IMR-90 (cell line): ENCODE results near the gene SNRPD3. TPM values are rescaled to one million over a fixed set of nuclear protein-coding genes. Genes with fewer than 3 reads are reported as not detected.

ENCODE experiments used
- ATAC-seq: fragments of 200-7000 bp; cut with Tn5 transposase; 2 replicates; pipeline ENCODE4 v1.9.1; 2020; ENCODE audit warnings: low read depth, mild to moderate bottlenecking, moderate library complexity
- BruUV-seq: library from RNA; stranded (reverse); fragments of 400-500 nt; replicated peaks from 2 replicates; lab custom pipeline; 2021; lab: Mats Ljungman, UMichigan
- CTCF ChIA-PET: fragments of 300-600 bp; formaldehyde crosslinking; extraction: SDS; loops from one replicate; lab custom pipeline; 2021; ENCODE audit warnings: antibody characterized with exemption; lab: Yijun Ruan, JAX
- POLR2A ChIA-PET: fragments of 300-600 bp; sonication (Branson Sonifier 250); formaldehyde crosslinking; loops from one replicate; lab custom pipeline; 2022; ENCODE audit warnings: antibody characterized with exemption; ENCODE audit not compliant: unreplicated experiment; lab: Charles Lee
- DNase-seq: peaks from one replicate; pipeline ENCODE4 v3.0.0; 2013
- H2AFZ ChIP-seq: replicated peaks from 2 replicates; pipeline ENCODE3; 2013; ENCODE audit warnings: low read length, mild to moderate bottlenecking; ENCODE audit not compliant: poor library complexity
- H2AK5ac ChIP-seq: 2 replicates; pipeline ENCODE4 v1.6.1; 2013; ENCODE audit warnings: low read depth, low read length, inconsistent platforms
- H2AK9ac ChIP-seq: replicated peaks from 2 replicates; pipeline ENCODE3; 2013; ENCODE audit warnings: mild to moderate bottlenecking, low read depth, low read length, moderate library complexity; ENCODE audit not compliant: poor library complexity
- H2BK120ac ChIP-seq: 2 replicates; pipeline ENCODE4 v1.6.1; 2013; ENCODE audit warnings: low read depth, low read length, inconsistent platforms
- H2BK15ac ChIP-seq: 3 replicates; pipeline ENCODE4 v1.6.1; 2013; ENCODE audit warnings: low read depth, low read length, inconsistent platforms
- H2BK20ac ChIP-seq: 2 replicates; pipeline ENCODE4 v1.6.1; 2013; ENCODE audit warnings: low read depth, mild to moderate bottlenecking, inconsistent platforms, low read length, moderate library complexity
- H2BK5ac ChIP-seq: 2 replicates; pipeline ENCODE4 v1.6.1; 2013; ENCODE audit warnings: mild to moderate bottlenecking, low read depth, low read length, inconsistent platforms; ENCODE audit not compliant: poor library complexity, severe bottlenecking
- H3K14ac ChIP-seq: replicated peaks from 2 replicates; pipeline ENCODE4 v1.6.1; 2013; ENCODE audit warnings: low read depth, low read length, inconsistent platforms
- H3K18ac ChIP-seq: 2 replicates; pipeline ENCODE4 v1.6.1; 2013; ENCODE audit warnings: low read depth, low read length, control low read depth
- H3K23ac ChIP-seq: 2 replicates; pipeline ENCODE4 v1.6.1; 2013; ENCODE audit warnings: low read depth, low read length, inconsistent platforms
- H3K27ac ChIP-seq: 2 replicates; pipeline ENCODE4 v1.5.1; 2013; ENCODE audit warnings: mild to moderate bottlenecking, control low read depth, low read length; ENCODE audit not compliant: insufficient read depth
- H3K27me3 ChIP-seq: 2 replicates; pipeline ENCODE4 v1.6.1; 2013; ENCODE audit warnings: low read length; ENCODE audit not compliant: control insufficient read depth, insufficient read depth
- H3K36me3 ChIP-seq: 2 replicates; pipeline ENCODE4 v1.6.1; 2013; ENCODE audit warnings: low read length, mixed read lengths; ENCODE audit not compliant: control insufficient read depth, insufficient read depth
- H3K4ac ChIP-seq: 2 replicates; pipeline ENCODE4 v1.6.1; 2013; ENCODE audit warnings: low read depth, low read length, inconsistent platforms
- H3K4me1 ChIP-seq: 2 replicates; pipeline ENCODE4 v1.6.1; 2013; ENCODE audit warnings: low read length, mixed read lengths; ENCODE audit not compliant: control insufficient read depth, insufficient read depth
- H3K4me2 ChIP-seq: 2 replicates; pipeline ENCODE4 v1.6.1; 2013; ENCODE audit warnings: low read depth, mild to moderate bottlenecking, control low read depth, low read length, moderate library complexity
- H3K4me3 ChIP-seq: 2 replicates; pipeline ENCODE4 v1.5.1; 2013; ENCODE audit warnings: low read depth, mild to moderate bottlenecking, control low read depth, low read length, moderate library complexity; ENCODE audit not compliant: insufficient read depth
- H3K56ac ChIP-seq: 2 replicates; pipeline ENCODE4 v1.6.1; 2013; ENCODE audit warnings: low read length, inconsistent platforms; ENCODE audit not compliant: insufficient read depth; ENCODE audit errors: extremely low read depth
- H3K79me1 ChIP-seq, 2 experiments: 2 replicates each; pipeline ENCODE4 v1.6.1; 2013; ENCODE audit warnings: low read length in 2 of 2, inconsistent platforms in 1 of 2, low read depth in 1 of 2
- H3K9ac ChIP-seq: 2 replicates; pipeline ENCODE4 v1.6.1; 2013; ENCODE audit warnings: low read depth, low read length, control low read depth
- H3K9me1 ChIP-seq: 2 replicates; pipeline ENCODE4 v1.6.1; 2013; ENCODE audit warnings: low read length, inconsistent platforms; ENCODE audit not compliant: insufficient read depth
- H3K9me3 ChIP-seq: 2 replicates; pipeline ENCODE4 v1.6.1; 2013; ENCODE audit warnings: low read length; ENCODE audit not compliant: control insufficient read depth, insufficient read depth
- H4K20me1 ChIP-seq: 2 replicates; pipeline ENCODE4 v1.6.1; 2013; ENCODE audit warnings: low read length, inconsistent platforms; ENCODE audit not compliant: insufficient read depth
- H4K5ac ChIP-seq: 2 replicates; pipeline ENCODE4 v1.6.1; 2013; ENCODE audit warnings: mild to moderate bottlenecking, low read depth, low read length, control low read depth
- H4K8ac ChIP-seq, 2 experiments: 2 replicates each; pipeline ENCODE4 v1.6.1; 2013; ENCODE audit warnings: low read depth in 2 of 2, low read length in 2 of 2, control low read depth in 1 of 2, inconsistent platforms in 1 of 2
- H4K91ac ChIP-seq: 2 replicates; pipeline ENCODE4 v1.6.1; 2013; ENCODE audit warnings: low read depth, low read length, inconsistent platforms; ENCODE audit not compliant: insufficient read depth
- CHD1 ChIP-seq: IDR thresholded peaks from 2 replicates; pipeline ENCODE4 v1.6.1; 2012; ENCODE audit warnings: low read depth, low read length, improper control_type of control experiment
- ELK1 ChIP-seq: fragments of 150-350 bp; IDR thresholded peaks from 2 replicates; pipeline ENCODE4 v1.6.1; 2016; ENCODE audit warnings: low read depth, mild to moderate bottlenecking, low read length, moderate library complexity, borderline replicate concordance
- FOS ChIP-seq: fragments of 150-350 bp; IDR thresholded peaks from 2 replicates; pipeline ENCODE4 v1.6.1; 2016; ENCODE audit warnings: low read depth, low read length
- MAFK ChIP-seq: IDR thresholded peaks from 2 replicates; pipeline ENCODE4 v1.6.1; 2012; ENCODE audit warnings: low read depth, low read length, improper control_type of control experiment
- RAD21 ChIP-seq: IDR thresholded peaks from 2 replicates; pipeline ENCODE4 v1.6.1; 2012; ENCODE audit warnings: low read length, improper control_type of control experiment
- WGBS, 2 experiments: methylation state at CpG; one replicate each; pipeline versions ENCODE4 v1.1.5 to v1.1.7; 2013; ENCODE audit warnings: missing lambda C conversion rate in 2 of 2; ENCODE audit not compliant: insufficient read length in 1 of 2; ENCODE audit errors: extremely low coverage in 2 of 2; 5-methylcytosine and 5-hydroxymethylcytosine counted together
- dilution Hi-C: fragments of 300-500 bp; cut with HindIII; formaldehyde crosslinking; loops from one replicate; pipeline ENCODE4 v1.14.3; 2018; ENCODE audit warnings: low sequenced_read_pairs; ENCODE audit not compliant: unreplicated experiment
- in situ Hi-C: fragments of 300-500 bp; cut with MboI; formaldehyde crosslinking; loops from 3 replicates; pipeline ENCODE4 v1.14.3; 2019; ENCODE audit warnings: low sequenced_read_pairs, inconsistent platforms, mixed read lengths
- intact Hi-C: fragments of 100-400 bp; cut with micrococcal nuclease; formaldehyde crosslinking; loops from 2 replicates; pipeline ENCODE4 v1.10.0; 2022
- polyA plus RNA-seq, 3 experiments: library from polyadenylated mRNA; depleted of rRNA; stranded (reverse); fragments of >200 nt; gene quantifications; 2 replicates each; pipeline ENCODE4 v1.2.3, GENCODE V29; 2012; ENCODE audit warnings: low replicate concordance in 1 of 3
- total RNA-seq: library from RNA; depleted of rRNA; stranded (reverse); fragments of >200 nt; gene quantifications from 2 replicates; pipeline ENCODE4 v1.2.3, GENCODE V29; 2012

The SNRPD3 gene
- total and polyA plus RNA-seq, 2 of the 4 experiments (the other 2 are of a cell fraction): 158 to 283 TPM

DNA sequence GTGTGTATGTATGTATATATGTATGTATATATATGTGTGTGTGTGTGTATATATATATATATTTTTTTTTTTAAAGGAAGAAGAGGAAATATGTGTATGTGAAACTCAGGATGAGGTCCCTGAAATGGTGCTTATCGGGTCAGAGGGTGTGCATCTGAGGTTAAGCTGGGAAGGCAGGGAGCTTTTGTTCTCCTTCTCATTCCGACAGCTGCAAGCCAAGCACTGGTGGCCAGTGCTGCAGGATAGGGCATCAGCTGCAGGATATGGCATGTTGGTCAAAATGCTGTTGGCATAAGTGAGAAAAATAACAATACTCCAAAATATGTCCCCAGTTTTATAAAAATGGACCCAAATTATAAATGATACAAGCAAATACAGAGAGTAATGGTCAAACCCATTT lies 7.4 kb downstream of the SNRPD3 start:
- H4K8ac ChIP-seq: no peak overlapping the region
- ChIA-PET POLR2A (no interaction called here), CTCF (interaction anchor here (0.5 kb wide), 1 partner anchor 341 kb away, joined by 4 read pairs; no protein-coding TSS in a partner anchor)
- no peak overlapping the region for H4K5ac ChIP-seq
- no peak for DNase-seq
- H2AK5ac ChIP-seq: no peak overlapping the region
- H3K4me3 ChIP-seq: no peak overlapping the region
- TF ChIP-seq FOS (no peak), ELK1 (no peak), RAD21 (no peak), MAFK (no peak), CHD1 (no peak)
- in situ Hi-C loops: no loop called here
- H2BK15ac ChIP-seq: no peak overlapping the region
- BruUV-seq: no TSS peak
- no peak overlapping the region for H3K4me2 ChIP-seq
- dilution Hi-C loops: no loop called here
- peaks cover 14% of the 10 kb centered on the region; the same call in 1 of the 2 replicates for H3K9me1 ChIP-seq
- H3K79me1 ChIP-seq: peaks cover 33 to 79% of the 10 kb centered on the region in 2 experiments
- H4K20me1 ChIP-seq: peaks cover 78% of the 10 kb centered on the region
- H3K14ac ChIP-seq: no peak overlapping the region
- H2BK20ac ChIP-seq: no peak overlapping the region
- H2AFZ ChIP-seq: no peak overlapping the region
- intact Hi-C loops: no loop called here
- H2BK5ac ChIP-seq: no peak overlapping the region
- H3K9me3 ChIP-seq: no peaks in the 10 kb centered on the region
- H4K91ac ChIP-seq: no peak overlapping the region
- no peak overlapping the region for H2AK9ac ChIP-seq
- no peak overlapping the region for H2BK120ac ChIP-seq
- ATAC-seq: no peak
- H3K27ac ChIP-seq: no peak overlapping the region
- H3K27me3 ChIP-seq: no peaks in the 10 kb centered on the region
- no CpG with 5 or more reads among the region's 2 CpGs for WGBS, 2 experiments
- peaks cover 34% of the 10 kb centered on the region for H3K36me3 ChIP-seq
- no peak overlapping the region for H3K23ac ChIP-seq
- H3K9ac ChIP-seq: no peak overlapping the region
- H3K18ac ChIP-seq: no peak overlapping the region
- H3K4ac ChIP-seq: no peak overlapping the region
- no peak overlapping the region for H3K56ac ChIP-seq
- no peaks in the 10 kb centered on the region; the same call in 1 of the 2 replicates for H3K4me1 ChIP-seq
